GM19099 (cell line): ENCODE measurements around the gene YPEL4.

ENCODE experiments used
- POLR2A ChIP-seq: IDR thresholded peaks from 3 replicates; pipeline ENCODE4 v1.6.1; 2011; ENCODE audit warnings: low read depth; ENCODE audit not compliant: insufficient read length; ENCODE audit errors: extremely low read depth

Gene YPEL4

GRCh38 chr11:57643802-57644201 is 5.9 kb downstream of the YPEL4 start:
- no peak for TF ChIP-seq POLR2A

GRCh38 chr11:57641011-57641807 is 8.5 kb downstream of the YPEL4 start:
- no peak for TF ChIP-seq POLR2A

- no peak for TF ChIP-seq POLR2A
Measured at GRCh38 chr11:57640068-57640800, 9.5 kb downstream of the YPEL4 start.

GRCh38 chr11:57639321-57640067 is 10.2 kb downstream of the YPEL4 start:
- no peak for TF ChIP-seq POLR2A

- TF ChIP-seq POLR2A, result no peak
Measured at GRCh38 chr11:57638811-57639320, 10.8 kb downstream of the YPEL4 start.

- no peak for TF ChIP-seq POLR2A
Measured at GRCh38 chr11:57638005-57638781, 11.5 kb downstream of the YPEL4 start.

GRCh38 chr11:57637626-57638004 is 12.1 kb downstream of the YPEL4 start:
- no peak for TF ChIP-seq POLR2A

GRCh38 chr11:57635246-57635645 is 14.5 kb downstream of the YPEL4 start:
- no peak for TF ChIP-seq POLR2A

GRCh38 chr11:57634311-57634710 is 15.4 kb downstream of the YPEL4 start:
- no peak for TF ChIP-seq POLR2A

- TF ChIP-seq POLR2A, result no peak
Measured at GRCh38 chr11:57633394-57634070, 16.2 kb downstream of the YPEL4 start.

- TF ChIP-seq POLR2A, result no peak
Measured at GRCh38 chr11:57632116-57632515, 17.6 kb downstream of the YPEL4 start.

GRCh38 chr11:57630171-57630570 is 19.5 kb downstream of the YPEL4 start:
- TF ChIP-seq POLR2A, result no peak

GRCh38 chr11:57626895-57627294 is 22.8 kb downstream of the YPEL4 start:
- TF ChIP-seq POLR2A, result no peak

GRCh38 chr11:57624864-57625263 is 24.8 kb downstream of the YPEL4 start:
- TF ChIP-seq POLR2A, result no peak
